C4-2B (cell line): ENCODE measurements around the gene DXO.

Experiments used
- H3K27ac ChIP-seq: fragments of 450-650 bp; 2 replicates; pipeline ENCODE4 v1.5.1; 2017
- ZFX ChIP-seq: fragments of 450-650 bp; IDR thresholded peaks from 2 replicates; pipeline ENCODE4 v1.6.1; 2017
- TF ChIP-seq, protein P1 (sequence below): fragments of 450-650 bp; conservative IDR thresholded peaks from 2 replicates; pipeline ENCODE4 v1.5.1; 2017; ENCODE audit warnings: mild to moderate bottlenecking

Gene DXO

DNA sequence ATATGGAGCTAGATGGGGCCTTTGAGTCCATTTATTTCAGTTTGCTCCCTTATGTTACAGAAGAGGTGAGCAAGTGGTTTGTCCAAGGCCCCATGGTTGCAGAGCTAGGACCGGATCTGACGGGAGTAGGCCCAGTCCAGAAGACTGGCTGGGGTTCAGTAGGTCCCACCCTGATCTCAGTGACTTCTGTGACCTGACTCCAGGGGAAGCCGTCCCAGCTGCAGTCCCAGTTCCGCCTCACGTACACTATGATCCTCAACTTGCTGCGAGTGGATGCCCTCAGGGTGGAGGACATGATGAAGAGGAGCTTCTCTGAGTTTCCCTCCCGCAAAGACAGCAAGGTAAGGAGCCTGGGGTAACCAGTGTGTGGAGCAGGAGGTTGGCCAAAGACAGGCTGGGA, 5.4 kb downstream of the DXO start:
- no peak overlapping the region for H3K27ac ChIP-seq
- TF ChIP-seq ZFX: no peak
- TF ChIP-seq, protein P1, sequence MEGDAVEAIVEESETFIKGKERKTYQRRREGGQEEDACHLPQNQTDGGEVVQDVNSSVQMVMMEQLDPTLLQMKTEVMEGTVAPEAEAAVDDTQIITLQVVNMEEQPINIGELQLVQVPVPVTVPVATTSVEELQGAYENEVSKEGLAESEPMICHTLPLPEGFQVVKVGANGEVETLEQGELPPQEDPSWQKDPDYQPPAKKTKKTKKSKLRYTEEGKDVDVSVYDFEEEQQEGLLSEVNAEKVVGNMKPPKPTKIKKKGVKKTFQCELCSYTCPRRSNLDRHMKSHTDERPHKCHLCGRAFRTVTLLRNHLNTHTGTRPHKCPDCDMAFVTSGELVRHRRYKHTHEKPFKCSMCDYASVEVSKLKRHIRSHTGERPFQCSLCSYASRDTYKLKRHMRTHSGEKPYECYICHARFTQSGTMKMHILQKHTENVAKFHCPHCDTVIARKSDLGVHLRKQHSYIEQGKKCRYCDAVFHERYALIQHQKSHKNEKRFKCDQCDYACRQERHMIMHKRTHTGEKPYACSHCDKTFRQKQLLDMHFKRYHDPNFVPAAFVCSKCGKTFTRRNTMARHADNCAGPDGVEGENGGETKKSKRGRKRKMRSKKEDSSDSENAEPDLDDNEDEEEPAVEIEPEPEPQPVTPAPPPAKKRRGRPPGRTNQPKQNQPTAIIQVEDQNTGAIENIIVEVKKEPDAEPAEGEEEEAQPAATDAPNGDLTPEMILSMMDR: no peak

DNA sequence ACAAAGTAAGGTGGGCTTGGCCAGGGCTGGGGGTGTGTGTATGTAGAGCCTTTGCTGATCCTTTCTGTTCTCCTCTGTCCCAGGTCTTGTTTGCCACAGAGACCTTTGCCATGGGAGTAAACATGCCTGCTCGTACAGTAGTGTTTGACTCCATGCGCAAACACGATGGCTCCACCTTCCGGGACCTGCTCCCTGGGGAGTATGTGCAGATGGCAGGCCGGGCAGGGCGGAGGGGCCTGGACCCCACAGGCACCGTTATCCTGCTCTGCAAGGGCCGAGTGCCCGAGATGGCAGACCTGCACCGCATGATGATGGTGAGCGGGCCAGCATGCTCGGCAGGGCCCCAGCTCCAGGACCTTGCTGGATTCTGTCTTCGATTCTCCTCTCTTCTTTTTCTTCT, 6.2 kb downstream of the DXO start:
- TF ChIP-seq, protein P1: no peak
- no peak for TF ChIP-seq ZFX
- H3K27ac ChIP-seq: no peak overlapping the region

DNA sequence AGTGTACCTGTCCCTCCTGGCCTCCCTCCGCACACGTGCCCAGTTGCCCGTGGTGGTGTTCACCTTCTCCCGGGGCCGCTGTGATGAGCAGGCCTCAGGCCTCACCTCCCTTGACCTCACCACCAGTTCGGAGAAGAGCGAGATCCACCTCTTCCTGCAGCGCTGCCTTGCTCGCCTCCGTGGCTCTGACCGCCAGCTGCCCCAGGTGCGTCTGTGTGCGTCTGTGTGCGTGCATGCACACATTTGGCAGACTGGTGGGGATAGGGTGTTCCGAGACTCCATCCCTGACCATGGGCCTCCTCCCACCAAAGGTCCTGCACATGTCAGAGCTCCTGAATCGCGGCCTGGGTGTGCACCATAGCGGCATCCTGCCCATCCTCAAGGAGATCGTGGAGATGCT, 8.0 kb downstream of the DXO start:
- H3K27ac ChIP-seq: no peak overlapping the region
- TF ChIP-seq, protein P1: no peak
- no peak for TF ChIP-seq ZFX

DNA sequence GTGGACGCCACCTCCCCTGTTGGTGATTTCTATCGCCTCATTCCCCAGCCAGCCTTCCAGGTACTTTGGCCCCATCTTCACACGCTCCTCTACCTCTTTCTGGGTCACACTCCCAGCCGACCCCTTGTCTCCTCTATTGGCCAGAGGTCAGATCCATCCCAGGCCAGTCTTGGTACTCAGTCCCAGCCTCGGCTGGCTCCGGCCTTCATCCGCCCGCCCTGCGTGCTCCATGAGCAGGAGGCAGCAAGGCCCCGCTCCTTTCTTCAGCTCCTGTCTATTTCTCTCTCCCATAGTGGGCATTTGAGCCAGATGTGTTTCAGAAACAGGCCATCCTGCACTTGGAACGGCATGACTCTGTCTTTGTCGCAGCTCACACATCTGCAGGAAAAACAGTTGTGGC, 10.3 kb downstream of the DXO start:
- TF ChIP-seq ZFX: no peak
- TF ChIP-seq, protein P1: no peak
- no peak overlapping the region for H3K27ac ChIP-seq

DNA sequence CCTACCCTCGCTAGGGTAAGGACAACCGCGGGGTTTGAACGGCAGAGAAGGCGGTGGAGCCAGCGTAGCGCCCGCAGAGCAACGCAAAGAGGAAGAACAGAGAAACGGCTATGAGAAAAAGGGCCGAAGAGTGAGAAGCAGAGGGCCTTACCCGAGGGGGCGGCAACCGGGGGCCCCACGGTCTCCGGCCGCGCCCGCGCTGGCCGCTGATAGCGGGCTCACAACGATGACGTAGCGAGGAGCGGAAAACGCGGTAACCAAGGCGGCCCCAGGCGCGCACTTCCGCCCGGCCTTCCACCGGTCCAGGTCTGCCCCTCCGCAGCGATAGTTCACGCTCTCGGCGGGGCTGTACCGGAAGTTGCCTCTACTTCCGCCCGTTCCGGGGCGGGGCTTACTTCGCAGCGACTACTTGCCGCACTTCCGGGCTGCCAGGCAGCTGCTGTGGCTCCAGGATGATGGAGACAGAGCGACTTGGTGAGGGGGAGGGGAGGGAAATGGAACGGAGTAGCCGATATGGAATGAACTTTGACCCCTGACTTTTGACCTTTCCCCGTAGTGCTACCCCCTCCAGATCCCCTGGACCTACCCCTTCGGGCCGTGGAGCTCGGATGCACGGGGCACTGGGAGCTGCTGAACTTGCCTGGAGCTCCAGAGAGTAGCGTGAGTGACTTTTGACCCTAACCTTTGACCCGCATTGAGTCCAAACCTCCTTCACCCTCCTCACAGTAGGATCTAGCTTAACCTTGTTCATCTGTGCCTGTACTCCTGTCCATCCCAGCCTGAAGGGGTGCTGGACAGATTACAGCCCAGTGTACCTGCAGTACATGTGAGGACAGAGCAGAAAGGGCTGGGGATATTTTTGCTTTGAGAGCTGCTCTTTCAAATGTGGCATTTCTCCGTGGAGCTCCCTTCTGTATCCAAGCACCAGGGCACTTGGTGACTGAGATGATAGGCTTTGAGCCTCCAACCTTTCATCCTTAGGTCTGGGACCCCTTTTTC, 12.9 kb downstream of the DXO start, which contains the start of the genes NELFE and SKIC2:
TSS of gene NELFE (minus strand) at position 231 of the 999 bp plus-strand sequence. CDS start 525 bp downstream, outside the sequence.
TSS of gene SKIC2 (plus strand) at position 435 of the 999 bp plus-strand sequence. CDS start at position 453, 18 bp downstream.
- TF ChIP-seq ZFX: 0 out of 2 replicates have a peak, but pooled peaks have one; percentile 21
- TF ChIP-seq, protein P1: no peak
- peak within 1 kb of the TSS; percentile 84 for H3K27ac ChIP-seq

DNA sequence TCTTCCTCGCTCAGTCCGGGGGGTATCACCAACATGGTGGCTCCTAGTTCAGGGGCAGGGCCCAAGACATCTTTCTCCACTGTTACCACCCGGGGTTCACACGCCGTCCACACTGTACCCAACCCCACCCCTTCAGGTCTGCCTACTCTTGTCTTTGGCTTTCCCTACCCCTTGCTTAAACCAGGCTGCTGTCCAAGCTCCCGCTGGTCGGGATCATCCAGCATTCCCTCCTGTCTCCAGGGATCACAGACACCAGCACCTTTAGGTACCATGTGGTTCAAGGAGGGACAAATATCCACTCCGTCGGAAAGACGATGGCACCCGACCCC, 13.6 kb downstream of the DXO start:
- peak overlapping the region; percentile 84 for H3K27ac ChIP-seq
- TF ChIP-seq ZFX: no peak
- TF ChIP-seq, protein P1: no peak

DNA sequence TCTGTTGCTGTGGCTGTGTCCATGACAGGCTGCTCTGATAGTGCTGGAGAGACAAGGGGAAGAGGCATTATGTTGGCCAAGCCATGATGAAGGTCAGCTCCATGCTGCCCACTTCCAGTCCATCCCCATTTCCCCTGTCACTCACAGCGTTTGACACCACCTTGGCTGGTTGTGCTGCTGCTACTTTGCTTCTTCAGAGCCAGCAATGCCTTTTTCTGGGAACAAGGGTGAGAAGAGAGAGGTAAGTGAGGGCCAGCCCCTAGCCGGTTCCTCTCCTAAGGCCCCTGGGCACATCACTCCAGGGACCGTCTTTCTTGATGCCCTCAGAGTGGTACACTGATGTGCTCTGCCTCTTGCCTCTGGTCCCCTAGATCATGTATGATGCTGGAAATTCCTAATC, 15.1 kb downstream of the DXO start:
- H3K27ac ChIP-seq: no peak overlapping the region
- TF ChIP-seq ZFX: no peak
- TF ChIP-seq, protein P1: no peak
